Sigmoid colon (tissue), 7 donors: ENCODE data around the gene ZBTB24. TPM values are rescaled to one million over a fixed set of nuclear protein-coding genes. Genes with fewer than 3 reads are reported as not detected.

ENCODE experiments used
- DNase-seq: peaks from one replicate; pipeline ENCODE4 v3.0.0-alpha.2; 2019
- H3K27ac ChIP-seq, 4 donors: fragments of 200-600 bp; sonication (generic); one replicate each; pipeline ENCODE4 v1.5.1; 2016 to 2019; ENCODE audit warnings: mild to moderate bottlenecking in 1 of 4
- H3K27me3 ChIP-seq, 3 donors: fragments of 200-600 bp; sonication (generic); one replicate each; pipeline ENCODE4 v1.5.1; 2019; ENCODE audit warnings: mild to moderate bottlenecking in 1 of 3
- H3K36me3 ChIP-seq, 4 donors: fragments of 200-600 bp; sonication (generic); one replicate each; pipeline ENCODE4 v1.5.1; 2016 to 2019
- H3K4me1 ChIP-seq, 4 donors: fragments of 200-600 bp; sonication (generic); one replicate each; pipeline ENCODE4 v1.5.1; 2017 to 2019
- H3K4me3 ChIP-seq, 4 donors: fragments of 200-600 bp; sonication (generic); one replicate each; pipeline ENCODE4 v1.5.1; 2017 to 2019; ENCODE audit warnings: mild to moderate bottlenecking in 2 of 4, moderate library complexity in 1 of 4
- H3K9me3 ChIP-seq, 4 donors: fragments of 200-600 bp in 3 of 4; sonication (generic) in 3 of 4; one replicate each; pipeline versions ENCODE4 v1.5.1 to v1.6.1; 2013 to 2019
- CTCF ChIP-seq, 4 experiments: fragments of 450-650 bp in 3 of 4; fragments of 200-600 bp in 1 of 4; IDR thresholded peaks; one replicate each; pipeline ENCODE4 v1.5.1; 2016 to 2019; ENCODE audit warnings: antibody characterized with exemption in 4 of 4, mild to moderate bottlenecking in 3 of 4, moderate library complexity in 2 of 4
- EP300 ChIP-seq, 4 donors: sonication (generic); formaldehyde crosslinking; IDR thresholded peaks; one replicate each; pipeline ENCODE4 v1.6.1; 2017; ENCODE audit warnings: antibody characterized with exemption in 4 of 4
- POLR2A ChIP-seq, 2 donors: fragments of 450-650 bp; IDR thresholded peaks; one replicate each; pipeline ENCODE4 v1.6.1; 2016; ENCODE audit warnings: antibody characterized with exemption in 2 of 2, mild to moderate bottlenecking in 2 of 2, moderate library complexity in 2 of 2
- POLR2AphosphoS5 ChIP-seq, 4 donors: sonication (generic); formaldehyde crosslinking; IDR thresholded peaks; one replicate each; pipeline ENCODE4 v1.6.1; 2017; ENCODE audit warnings: antibody characterized with exemption in 4 of 4
- WGBS, 2 donors: extraction: QIAGEN DNeasy Blood & Tissue Kit; methylation state at CpG; one replicate each; pipeline ENCODE4 v1.1.7; 2013; 5-methylcytosine and 5-hydroxymethylcytosine counted together
- intact Hi-C: fragments of 100-400 bp; cut with DNase I; formaldehyde crosslinking; loops from one replicate; pipeline ENCODE4 v1.15.1; 2023
- polyA plus RNA-seq, 3 donors: library from polyadenylated mRNA; stranded (reverse); fragments of 200-250 nt; gene quantifications; one replicate each; pipeline ENCODE4 v1.2.3, GENCODE V29; 2013
- total RNA-seq, 4 donors: library from RNA; depleted of rRNA; stranded (reverse); fragments of >200 nt; gene quantifications; one replicate each; pipeline ENCODE4 v1.1.0, GENCODE V29; 2016
- donor health status: healthy with polysubstance abuse.
- donor health status: Bipolar disorder and iron deficiency.
- donor health status: healthy.

Gene ZBTB24
- total and polyA plus RNA-seq, 7 donors = 2.1 to 8.2 (median 5.1) TPM

- Histone ChIP-seq H3K4me1 (no peaks in the 10 kb centered on the region), H3K9me3 (no peaks in the 10 kb centered on the region), H3K4me3 (no peak overlapping the region), H3K36me3 (no peaks in the 10 kb centered on the region), H3K27ac (no peak overlapping the region), H3K27me3 (no peaks in the 10 kb centered on the region)
- no peak for DNase-seq
- 55 to 66% methylated on average over 5 of the region's 5 CpGs for WGBS, 2 donors
- TF ChIP-seq EP300 (IDR thresholded peaks at IDR 0.05) (no peak), POLR2A (IDR thresholded peaks at IDR 0.05) (no peak), POLR2AphosphoS5 (IDR thresholded peaks at IDR 0.05) (no peak), CTCF (IDR thresholded peaks at IDR 0.05) (no peak)
- intact Hi-C loops = no loop called here
Observed at GRCh38 chr6:109491207-109491938, 8.4 kb upstream of the ZBTB24 start.

- no peak for DNase-seq
- no peaks in the 10 kb centered on the region for H3K36me3 ChIP-seq
- H3K9me3 ChIP-seq = no peaks in the 10 kb centered on the region
- H3K27ac ChIP-seq = no peak overlapping the region
- TF ChIP-seq POLR2A (IDR thresholded peaks at IDR 0.05) (no peak), CTCF (IDR thresholded peaks at IDR 0.05) (no peak), EP300 (IDR thresholded peaks at IDR 0.05) (no peak), POLR2AphosphoS5 (IDR thresholded peaks at IDR 0.05) (no peak)
- intact Hi-C loops = no loop called here
- WGBS, 2 donors = 63 to 81% methylated on average over 2 of the region's 2 CpGs
- H3K27me3 ChIP-seq = no peaks in the 10 kb centered on the region
- H3K4me3 ChIP-seq = no peak overlapping the region
- no peaks in the 10 kb centered on the region for H3K4me1 ChIP-seq
Observed at GRCh38 chr6:109490713-109491112, 7.7 kb upstream of the ZBTB24 start.

- no peaks in the 10 kb centered on the region for H3K36me3 ChIP-seq
- H3K4me3 ChIP-seq = no peak overlapping the region
- TF ChIP-seq POLR2AphosphoS5 (IDR thresholded peaks at IDR 0.05) (no peak), EP300 (IDR thresholded peaks at IDR 0.05) (no peak), CTCF (IDR thresholded peaks at IDR 0.05) (no peak), POLR2A (IDR thresholded peaks at IDR 0.05) (no peak)
- intact Hi-C loops = no loop called here
- H3K27me3 ChIP-seq = no peaks in the 10 kb centered on the region
- H3K27ac ChIP-seq = no peak overlapping the region
- H3K9me3 ChIP-seq = no peaks in the 10 kb centered on the region
- no peaks in the 10 kb centered on the region for H3K4me1 ChIP-seq
- no peak for DNase-seq
Observed at GRCh38 chr6:109488001-109488400, 5.0 kb upstream of the ZBTB24 start.

GRCh38 chr6:109486068-109486467 lies 3.0 kb upstream of the ZBTB24 start:
- intact Hi-C loops = no loop called here
- WGBS, 2 donors = 29 to 62% methylated on average over 1 of the region's 1 CpG

More at GRCh38 chr6:109486068-109486467, 3.0 kb upstream of the ZBTB24 start:
- TF ChIP-seq CTCF (IDR thresholded peaks at IDR 0.05) (no peak), EP300 (IDR thresholded peaks at IDR 0.05) (no peak), POLR2A (IDR thresholded peaks at IDR 0.05) (no peak), POLR2AphosphoS5 (IDR thresholded peaks at IDR 0.05) (no peak)
- Histone ChIP-seq H3K27ac (no peak overlapping the region), H3K9me3 (no peaks in the 10 kb centered on the region), H3K36me3 (peaks cover 0 to 8% (median 0%) of the 10 kb centered on the region in 4 donors), H3K4me3 (no peak overlapping the region), H3K27me3 (no peaks in the 10 kb centered on the region), H3K4me1 (peaks cover 3 to 16% (median 14%) of the 10 kb centered on the region in 4 donors)
- DNase-seq = no peak
